ENCODE results near the gene AKAP6.

Gene AKAP6

GRCh38 chr14:32473464-32473855, 144.4 kb downstream of the AKAP6 start:
- in situ Hi-C loops (cut with MboI; ENCODE audit: low sequenced_read_pairs): no loop called here

- in situ Hi-C loops (cut with MboI; ENCODE audit: low sequenced_read_pairs): no loop called here
Observed at GRCh38 chr14:32474478-32475195, 145.5 kb downstream of the AKAP6 start.

GRCh38 chr14:32476532-32476931, 147.4 kb downstream of the AKAP6 start:
- in situ Hi-C loops (cut with MboI; ENCODE audit: low sequenced_read_pairs): no loop called here

GRCh38 chr14:32477396-32477795, 148.3 kb downstream of the AKAP6 start:
- in situ Hi-C loops (cut with MboI; ENCODE audit: low sequenced_read_pairs): no loop called here

- in situ Hi-C loops (cut with MboI; ENCODE audit: low sequenced_read_pairs): no loop called here
Observed at GRCh38 chr14:32478050-32478449, 149.0 kb downstream of the AKAP6 start.

GRCh38 chr14:32480337-32480736, 151.2 kb downstream of the AKAP6 start:
- in situ Hi-C loops (cut with MboI; ENCODE audit: low sequenced_read_pairs): no loop called here

GRCh38 chr14:32481707-32482106, 152.6 kb downstream of the AKAP6 start:
- in situ Hi-C loops (cut with MboI; ENCODE audit: low sequenced_read_pairs): no loop called here

- in situ Hi-C loops (cut with MboI; ENCODE audit: low sequenced_read_pairs): no loop called here
Observed at GRCh38 chr14:32491416-32492016, 162.4 kb downstream of the AKAP6 start.

- in situ Hi-C loops (cut with MboI; ENCODE audit: low sequenced_read_pairs): no loop called here
Observed at GRCh38 chr14:32492457-32492856, 163.4 kb downstream of the AKAP6 start.

GRCh38 chr14:32494609-32495434, 165.7 kb downstream of the AKAP6 start:
- in situ Hi-C loops (cut with MboI; ENCODE audit: low sequenced_read_pairs): no loop called here

- in situ Hi-C loops (cut with MboI; ENCODE audit: low sequenced_read_pairs): no loop called here
Observed at GRCh38 chr14:32495435-32495734, 166.3 kb downstream of the AKAP6 start.

- in situ Hi-C loops (cut with MboI; ENCODE audit: low sequenced_read_pairs): no loop called here
Observed at GRCh38 chr14:32497248-32497647, 168.2 kb downstream of the AKAP6 start.

- in situ Hi-C loops (cut with MboI; ENCODE audit: low sequenced_read_pairs): no loop called here
Observed at GRCh38 chr14:32507029-32507984, 178.2 kb downstream of the AKAP6 start.

- in situ Hi-C loops (cut with MboI; ENCODE audit: low sequenced_read_pairs): no loop called here
Observed at GRCh38 chr14:32508281-32508680, 179.2 kb downstream of the AKAP6 start.

GRCh38 chr14:32509632-32510187, 180.6 kb downstream of the AKAP6 start:
- in situ Hi-C loops (cut with MboI; ENCODE audit: low sequenced_read_pairs): no loop called here

GRCh38 chr14:32510815-32511214, 181.7 kb downstream of the AKAP6 start:
- in situ Hi-C loops (cut with MboI; ENCODE audit: low sequenced_read_pairs): no loop called here

- in situ Hi-C loops (cut with MboI; ENCODE audit: low sequenced_read_pairs): no loop called here
Observed at GRCh38 chr14:32512348-32512747, 183.2 kb downstream of the AKAP6 start.

- in situ Hi-C loops (cut with MboI; ENCODE audit: low sequenced_read_pairs): no loop called here
Observed at GRCh38 chr14:32512813-32513212, 183.7 kb downstream of the AKAP6 start.

- in situ Hi-C loops (cut with MboI; ENCODE audit: low sequenced_read_pairs): no loop called here
Observed at GRCh38 chr14:32513571-32514009, 184.5 kb downstream of the AKAP6 start.

- in situ Hi-C loops (cut with MboI; ENCODE audit: low sequenced_read_pairs): no loop called here
Observed at GRCh38 chr14:32514236-32514635, 185.1 kb downstream of the AKAP6 start.

GRCh38 chr14:32514681-32515080, 185.6 kb downstream of the AKAP6 start:
- in situ Hi-C loops (cut with MboI; ENCODE audit: low sequenced_read_pairs): no loop called here
